ENCODE data around the gene ACP2. TPM values are rescaled to one million over a fixed set of nuclear protein-coding genes. Genes with fewer than 3 reads are reported as not detected.

The ACP2 gene
- total and polyA plus RNA-seq, 9 of the 15 experiments (the other 6 are each of a cell fraction or from before 2014, with no cell fraction given): 1.9 to 20.0 (median 11.6) TPM

DNA sequence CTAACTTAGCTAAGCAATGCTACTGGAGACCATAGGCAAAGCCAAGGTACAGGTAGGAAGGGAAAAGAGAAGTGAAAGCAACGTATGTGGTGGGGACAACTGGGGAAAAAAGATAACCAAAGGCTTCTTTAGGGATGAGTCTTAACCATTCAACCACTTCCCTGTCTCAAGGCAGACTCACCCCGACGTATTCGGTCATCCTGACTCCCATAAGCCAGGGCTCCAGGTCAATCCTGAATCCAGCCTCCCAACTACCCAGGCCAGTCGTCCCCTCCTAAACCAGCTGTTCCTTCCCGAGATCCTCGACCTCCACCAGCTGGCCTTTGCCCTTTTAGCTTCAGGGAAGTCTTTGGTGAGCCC, 330 bp downstream of the ACP2 start (continued):
- TF ChIP-seq SREBF2 (CRISPR knock-in tag; IDR thresholded peaks at IDR 0.05): no peak
- 0 out of 2 replicates have a peak, but pooled peaks have one; percentile 50 for TF ChIP-seq KAT7 (CRISPR knock-in tag; IDR thresholded peaks at IDR 0.05; ENCODE audit: borderline replicate concordance)
- TF ChIP-seq, protein P1, sequence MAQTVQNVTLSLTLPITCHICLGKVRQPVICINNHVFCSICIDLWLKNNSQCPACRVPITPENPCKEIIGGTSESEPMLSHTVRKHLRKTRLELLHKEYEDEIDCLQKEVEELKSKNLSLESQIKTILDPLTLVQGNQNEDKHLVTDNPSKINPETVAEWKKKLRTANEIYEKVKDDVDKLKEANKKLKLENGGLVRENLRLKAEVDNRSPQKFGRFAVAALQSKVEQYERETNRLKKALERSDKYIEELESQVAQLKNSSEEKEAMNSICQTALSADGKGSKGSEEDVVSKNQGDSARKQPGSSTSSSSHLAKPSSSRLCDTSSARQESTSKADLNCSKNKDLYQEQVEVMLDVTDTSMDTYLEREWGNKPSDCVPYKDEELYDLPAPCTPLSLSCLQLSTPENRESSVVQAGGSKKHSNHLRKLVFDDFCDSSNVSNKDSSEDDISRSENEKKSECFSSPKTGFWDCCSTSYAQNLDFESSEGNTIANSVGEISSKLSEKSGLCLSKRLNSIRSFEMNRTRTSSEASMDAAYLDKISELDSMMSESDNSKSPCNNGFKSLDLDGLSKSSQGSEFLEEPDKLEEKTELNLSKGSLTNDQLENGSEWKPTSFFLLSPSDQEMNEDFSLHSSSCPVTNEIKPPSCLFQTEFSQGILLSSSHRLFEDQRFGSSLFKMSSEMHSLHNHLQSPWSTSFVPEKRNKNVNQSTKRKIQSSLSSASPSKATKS (CRISPR knock-in tag; IDR thresholded peaks at IDR 0.05): no peak
- TF ChIP-seq, protein P2, sequence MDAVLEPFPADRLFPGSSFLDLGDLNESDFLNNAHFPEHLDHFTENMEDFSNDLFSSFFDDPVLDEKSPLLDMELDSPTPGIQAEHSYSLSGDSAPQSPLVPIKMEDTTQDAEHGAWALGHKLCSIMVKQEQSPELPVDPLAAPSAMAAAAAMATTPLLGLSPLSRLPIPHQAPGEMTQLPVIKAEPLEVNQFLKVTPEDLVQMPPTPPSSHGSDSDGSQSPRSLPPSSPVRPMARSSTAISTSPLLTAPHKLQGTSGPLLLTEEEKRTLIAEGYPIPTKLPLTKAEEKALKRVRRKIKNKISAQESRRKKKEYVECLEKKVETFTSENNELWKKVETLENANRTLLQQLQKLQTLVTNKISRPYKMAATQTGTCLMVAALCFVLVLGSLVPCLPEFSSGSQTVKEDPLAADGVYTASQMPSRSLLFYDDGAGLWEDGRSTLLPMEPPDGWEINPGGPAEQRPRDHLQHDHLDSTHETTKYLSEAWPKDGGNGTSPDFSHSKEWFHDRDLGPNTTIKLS (IDR thresholded peaks at IDR 0.05; ENCODE audit: borderline replicate concordance, low read depth): no peak
- TF ChIP-seq, protein P3, sequence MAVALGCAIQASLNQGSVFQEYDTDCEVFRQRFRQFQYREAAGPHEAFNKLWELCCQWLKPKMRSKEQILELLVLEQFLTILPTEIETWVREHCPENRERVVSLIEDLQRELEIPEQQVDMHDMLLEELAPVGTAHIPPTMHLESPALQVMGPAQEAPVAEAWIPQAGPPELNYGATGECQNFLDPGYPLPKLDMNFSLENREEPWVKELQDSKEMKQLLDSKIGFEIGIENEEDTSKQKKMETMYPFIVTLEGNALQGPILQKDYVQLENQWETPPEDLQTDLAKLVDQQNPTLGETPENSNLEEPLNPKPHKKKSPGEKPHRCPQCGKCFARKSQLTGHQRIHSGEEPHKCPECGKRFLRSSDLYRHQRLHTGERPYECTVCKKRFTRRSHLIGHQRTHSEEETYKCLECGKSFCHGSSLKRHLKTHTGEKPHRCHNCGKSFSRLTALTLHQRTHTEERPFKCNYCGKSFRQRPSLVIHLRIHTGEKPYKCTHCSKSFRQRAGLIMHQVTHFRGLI (CRISPR knock-in tag; IDR thresholded peaks at IDR 0.05): no peak
- TF ChIP-seq PTRF (tag; IDR thresholded peaks at IDR 0.05): no peak
- TF ChIP-seq, protein P4, sequence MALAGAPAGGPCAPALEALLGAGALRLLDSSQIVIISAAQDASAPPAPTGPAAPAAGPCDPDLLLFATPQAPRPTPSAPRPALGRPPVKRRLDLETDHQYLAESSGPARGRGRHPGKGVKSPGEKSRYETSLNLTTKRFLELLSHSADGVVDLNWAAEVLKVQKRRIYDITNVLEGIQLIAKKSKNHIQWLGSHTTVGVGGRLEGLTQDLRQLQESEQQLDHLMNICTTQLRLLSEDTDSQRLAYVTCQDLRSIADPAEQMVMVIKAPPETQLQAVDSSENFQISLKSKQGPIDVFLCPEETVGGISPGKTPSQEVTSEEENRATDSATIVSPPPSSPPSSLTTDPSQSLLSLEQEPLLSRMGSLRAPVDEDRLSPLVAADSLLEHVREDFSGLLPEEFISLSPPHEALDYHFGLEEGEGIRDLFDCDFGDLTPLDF (CRISPR knock-in tag; IDR thresholded peaks at IDR 0.05): no peak

Measured in K562 (cell line).